Peyer's patch (tissue), 4 donors: ENCODE results near the gene LCN10. TPM values are rescaled to one million over a fixed set of nuclear protein-coding genes. Genes with fewer than 3 reads are reported as not detected.

ENCODE experiments used
- DNase-seq, 3 donors: peaks; one replicate each; pipeline ENCODE4 v3.0.0-alpha.2; 2017 to 2019
- H3K27ac ChIP-seq, 4 donors: fragments of 200-600 bp; sonication (generic); one replicate each; pipeline ENCODE4 v1.5.1; 2016 to 2019
- H3K27me3 ChIP-seq, 2 donors: fragments of 200-600 bp; sonication (generic); one replicate each; pipeline ENCODE4 v1.5.1; 2019
- H3K36me3 ChIP-seq, 3 donors: fragments of 200-600 bp; sonication (generic); one replicate each; pipeline ENCODE4 v1.5.1; 2016 to 2019
- H3K4me1 ChIP-seq, 4 donors: fragments of 200-600 bp; sonication (generic); one replicate each; pipeline ENCODE4 v1.5.1; 2016 to 2019
- H3K4me3 ChIP-seq, 4 donors: fragments of 200-600 bp; sonication (generic); 1 replicate in 3 of 4; 2 replicates in 1 of 4; pipeline ENCODE4 v1.5.1; 2016 to 2019; ENCODE audit warnings: mild to moderate bottlenecking in 1 of 4
- H3K9me3 ChIP-seq, 4 donors: fragments of 200-600 bp; sonication (generic); one replicate each; pipeline ENCODE4 v1.5.1; 2016 to 2019; ENCODE audit warnings: mild to moderate bottlenecking in 1 of 4
- POLR2A ChIP-seq, 2 donors: fragments of 450-650 bp; IDR thresholded peaks; one replicate each; pipeline ENCODE4 v1.5.1; 2017; ENCODE audit warnings: antibody characterized with exemption in 2 of 2, mild to moderate bottlenecking in 2 of 2, moderate library complexity in 2 of 2
- total RNA-seq, 4 donors: library from RNA; depleted of rRNA; stranded (reverse); fragments of >200 nt; gene quantifications; one replicate each; pipeline ENCODE4 v1.1.0, GENCODE V29; 2016
- TF ChIP-seq, protein P1 (sequence below), 6 experiments: fragments of 450-650 bp in 4 of 6; fragments of 200-600 bp in 2 of 6; sonication (generic) in 1 of 6; IDR thresholded peaks; one replicate each; pipeline ENCODE4 v1.5.1; 2017 to 2019; ENCODE audit warnings: antibody characterized with exemption in 6 of 6, mild to moderate bottlenecking in 3 of 6, moderate library complexity in 1 of 6

Gene LCN10
- total RNA-seq, 4 donors from 2014 or later, result 1.1 to 28.1 (median 4.4) TPM

DNA sequence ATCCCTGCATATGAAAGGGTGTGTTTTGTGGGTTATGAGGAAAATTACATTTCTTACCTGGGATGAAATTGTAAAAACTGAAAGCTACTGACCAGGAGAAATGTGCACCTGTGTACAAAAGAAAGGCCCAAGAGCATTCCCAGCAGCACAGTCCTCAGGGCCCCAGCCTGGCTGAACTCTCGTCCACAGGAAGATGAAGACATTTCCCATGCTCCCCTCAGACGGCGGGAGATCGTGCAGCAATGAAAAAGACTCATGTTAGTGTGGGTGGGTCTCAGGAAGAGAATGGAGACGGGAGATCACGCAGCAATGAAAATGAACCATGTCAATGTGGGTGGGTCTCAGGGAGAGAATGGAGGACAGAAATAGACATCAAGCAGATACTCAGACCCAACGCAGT, 34.2 kb upstream of the LCN10 start:
- DNase-seq, result no peak
- H3K4me1 ChIP-seq, result no peaks in the 10 kb centered on the region
- no peaks in the 10 kb centered on the region for H3K36me3 ChIP-seq
- no peaks in the 10 kb centered on the region for H3K27me3 ChIP-seq
- H3K27ac ChIP-seq, result peak overlapping the region in 2 of 4 donors; percentile 27 to 64
- TF ChIP-seq, protein P1, sequence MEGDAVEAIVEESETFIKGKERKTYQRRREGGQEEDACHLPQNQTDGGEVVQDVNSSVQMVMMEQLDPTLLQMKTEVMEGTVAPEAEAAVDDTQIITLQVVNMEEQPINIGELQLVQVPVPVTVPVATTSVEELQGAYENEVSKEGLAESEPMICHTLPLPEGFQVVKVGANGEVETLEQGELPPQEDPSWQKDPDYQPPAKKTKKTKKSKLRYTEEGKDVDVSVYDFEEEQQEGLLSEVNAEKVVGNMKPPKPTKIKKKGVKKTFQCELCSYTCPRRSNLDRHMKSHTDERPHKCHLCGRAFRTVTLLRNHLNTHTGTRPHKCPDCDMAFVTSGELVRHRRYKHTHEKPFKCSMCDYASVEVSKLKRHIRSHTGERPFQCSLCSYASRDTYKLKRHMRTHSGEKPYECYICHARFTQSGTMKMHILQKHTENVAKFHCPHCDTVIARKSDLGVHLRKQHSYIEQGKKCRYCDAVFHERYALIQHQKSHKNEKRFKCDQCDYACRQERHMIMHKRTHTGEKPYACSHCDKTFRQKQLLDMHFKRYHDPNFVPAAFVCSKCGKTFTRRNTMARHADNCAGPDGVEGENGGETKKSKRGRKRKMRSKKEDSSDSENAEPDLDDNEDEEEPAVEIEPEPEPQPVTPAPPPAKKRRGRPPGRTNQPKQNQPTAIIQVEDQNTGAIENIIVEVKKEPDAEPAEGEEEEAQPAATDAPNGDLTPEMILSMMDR (IDR thresholded peaks at IDR 0.05), result no peak
- no peak for TF ChIP-seq POLR2A (IDR thresholded peaks at IDR 0.05)
- H3K9me3 ChIP-seq, result no peaks in the 10 kb centered on the region
- no peak overlapping the region for H3K4me3 ChIP-seq

DNA sequence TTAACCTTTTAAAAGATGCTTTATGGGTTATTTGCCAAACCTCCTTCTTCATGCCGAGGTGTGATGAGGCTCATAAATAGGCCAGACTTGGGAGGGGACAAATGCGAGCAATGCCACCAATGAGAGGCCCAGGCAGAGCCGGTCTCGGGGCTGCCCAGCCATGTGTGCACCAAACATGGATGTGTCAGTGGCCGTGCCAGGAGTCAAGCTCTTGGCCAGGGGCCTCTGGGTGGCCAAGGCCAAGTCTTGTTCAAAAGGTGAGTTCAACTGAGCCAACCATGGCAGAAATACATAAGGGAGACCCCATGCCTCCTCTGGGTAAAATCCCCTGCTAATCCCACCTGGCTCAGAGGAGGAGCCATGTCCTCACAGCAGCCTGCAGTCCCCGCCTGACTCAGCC, 32.5 kb upstream of the LCN10 start:
- TF ChIP-seq, protein P1 (IDR thresholded peaks at IDR 0.05), result no peak
- no peak for TF ChIP-seq POLR2A (IDR thresholded peaks at IDR 0.05)
- H3K4me3 ChIP-seq, result no peak overlapping the region
- DNase-seq, result no peak
- no peaks in the 10 kb centered on the region for H3K27me3 ChIP-seq
- H3K9me3 ChIP-seq, result no peaks in the 10 kb centered on the region
- no peaks in the 10 kb centered on the region for H3K36me3 ChIP-seq
- no peaks in the 10 kb centered on the region for H3K4me1 ChIP-seq
- H3K27ac ChIP-seq, result no peak overlapping the region

DNA sequence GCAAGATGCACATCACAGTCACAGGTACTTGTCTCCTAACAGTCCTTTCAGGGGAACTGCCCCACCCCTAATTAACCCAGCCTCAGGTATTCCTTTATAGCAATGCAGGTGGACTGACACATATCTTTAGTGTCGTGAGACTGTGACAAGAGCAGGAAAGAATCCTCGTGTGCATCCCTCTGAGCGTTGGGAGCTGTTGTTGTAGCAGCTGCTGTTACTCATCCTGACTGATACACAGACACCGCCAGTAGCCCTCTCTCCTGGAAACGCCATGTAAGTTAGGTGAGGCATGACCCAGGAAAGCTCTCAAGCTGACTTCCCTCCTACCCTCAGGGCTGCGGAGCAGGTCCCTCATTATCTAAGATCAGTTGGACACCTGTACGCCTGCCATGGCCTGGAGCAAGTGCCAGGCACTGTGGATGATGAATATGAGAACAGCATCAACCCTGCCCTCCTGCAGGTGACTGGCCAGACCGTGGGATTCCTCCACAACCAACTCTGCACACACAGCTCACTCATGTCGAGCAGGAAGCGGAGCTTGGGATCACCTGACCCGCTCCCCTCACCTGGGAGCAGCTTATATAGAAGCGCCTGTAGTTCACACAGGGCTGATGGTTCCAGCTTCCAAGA, 31.8 kb upstream of the LCN10 start:
- H3K9me3 ChIP-seq, result no peaks in the 10 kb centered on the region
- no peak overlapping the region for H3K4me3 ChIP-seq
- H3K36me3 ChIP-seq, result no peaks in the 10 kb centered on the region
- no peaks in the 10 kb centered on the region for H3K4me1 ChIP-seq
- no peak for DNase-seq
- H3K27ac ChIP-seq, result no peak overlapping the region
- no peaks in the 10 kb centered on the region for H3K27me3 ChIP-seq
- no peak for TF ChIP-seq POLR2A (IDR thresholded peaks at IDR 0.05)

DNA sequence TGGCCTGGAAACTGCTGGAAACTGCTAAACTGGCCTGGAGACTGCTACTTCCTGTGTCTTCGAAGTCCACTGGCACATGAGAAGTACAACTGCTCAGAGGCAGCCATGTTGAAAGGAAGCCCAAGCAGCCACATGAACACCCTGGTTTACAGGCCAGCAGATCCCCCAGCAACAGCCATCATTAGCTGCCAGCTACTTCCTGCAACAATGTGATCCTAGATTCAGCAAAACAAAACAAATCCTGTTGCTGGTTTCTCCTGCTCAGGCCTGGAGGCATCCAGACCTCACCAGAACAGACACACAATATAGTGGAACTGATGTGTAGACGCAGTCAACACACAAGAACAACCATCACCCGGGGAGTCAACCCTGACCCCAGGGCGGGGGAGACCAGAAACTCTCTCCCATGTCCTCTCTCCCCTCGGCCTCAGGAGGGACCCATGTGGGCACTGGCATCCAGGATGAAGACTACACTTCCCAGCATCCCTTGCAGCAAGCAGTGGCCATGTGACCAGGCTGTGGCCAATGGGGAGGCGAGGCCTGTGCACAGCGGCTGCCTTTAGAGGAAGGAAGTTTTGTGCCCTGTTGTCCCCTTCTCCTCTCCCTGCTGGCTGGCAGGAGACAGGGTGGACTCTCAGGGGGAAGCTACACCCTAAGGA, 30.8 kb upstream of the LCN10 start:
- Histone ChIP-seq H3K36me3 (no peaks in the 10 kb centered on the region), H3K27ac (no peak overlapping the region), H3K9me3 (no peaks in the 10 kb centered on the region), H3K4me3 (no peak overlapping the region), H3K4me1 (no peaks in the 10 kb centered on the region), H3K27me3 (no peaks in the 10 kb centered on the region)
- peak in 1 of 3 donors; percentile 64 for DNase-seq
- TF ChIP-seq POLR2A (IDR thresholded peaks at IDR 0.05), result no peak
- TF ChIP-seq, protein P1 (IDR thresholded peaks at IDR 0.05), result no peak

DNA sequence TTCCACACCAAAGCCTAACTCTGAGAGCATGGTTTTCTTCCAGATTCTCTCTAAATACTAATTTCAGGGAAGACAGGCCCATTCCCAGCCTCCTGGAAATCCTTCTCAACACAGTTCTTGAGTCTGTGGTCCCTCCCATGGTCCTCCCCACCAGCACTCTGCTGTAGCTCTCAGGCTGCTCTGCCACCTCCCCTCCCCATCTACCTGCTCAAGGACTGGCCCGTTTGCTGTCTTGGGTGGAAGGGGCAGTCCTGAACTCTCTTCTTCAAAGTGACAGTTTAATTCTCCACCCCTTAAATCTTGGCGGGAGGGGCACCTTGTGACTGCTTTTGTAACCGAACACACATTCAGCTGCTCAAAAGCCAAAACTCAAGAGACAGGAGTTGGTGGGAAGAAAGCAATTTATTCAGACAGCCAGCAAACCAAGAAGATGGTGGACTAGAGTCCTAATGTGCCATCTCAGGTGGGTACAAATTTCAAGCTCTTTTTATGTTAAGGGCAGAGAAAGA, 29.2 kb upstream of the LCN10 start:
- Histone ChIP-seq H3K27me3 (no peaks in the 10 kb centered on the region), H3K9me3 (no peaks in the 10 kb centered on the region), H3K4me3 (no peak overlapping the region), H3K27ac (no peak overlapping the region), H3K4me1 (no peaks in the 10 kb centered on the region), H3K36me3 (no peaks in the 10 kb centered on the region)
- DNase-seq, result no peak
- TF ChIP-seq, protein P1 (IDR thresholded peaks at IDR 0.05), result no peak
- TF ChIP-seq POLR2A (IDR thresholded peaks at IDR 0.05), result no peak

DNA sequence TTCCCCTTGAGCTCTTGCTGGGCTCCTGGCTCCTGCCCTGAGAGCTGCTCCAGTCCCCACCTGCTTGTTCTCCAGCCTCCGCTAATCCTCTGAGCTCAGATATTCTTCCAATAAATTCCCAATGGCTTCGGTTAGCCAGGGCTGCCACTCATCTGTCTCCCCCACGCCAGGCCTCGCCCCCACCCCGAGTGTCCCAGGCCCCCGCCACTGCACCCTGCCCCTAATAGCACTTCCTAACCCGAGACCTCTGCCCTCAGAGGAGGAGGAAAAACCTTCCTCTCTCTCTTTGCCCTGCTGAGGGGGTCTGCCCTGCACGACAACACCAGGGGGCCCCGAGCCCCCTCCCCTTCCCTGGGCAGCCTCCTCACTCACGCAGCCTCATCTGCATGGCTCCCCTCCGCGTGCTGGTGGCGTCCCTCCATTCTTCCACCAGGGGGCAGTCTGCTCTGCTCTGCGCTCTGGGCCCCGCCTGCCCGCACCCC, 27.0 kb upstream of the LCN10 start:
- H3K4me1 ChIP-seq, result peaks cover 0 to 3% (median 0%) of the 10 kb centered on the region in 4 donors
- no peak for TF ChIP-seq POLR2A (IDR thresholded peaks at IDR 0.05)
- TF ChIP-seq, protein P1 (IDR thresholded peaks at IDR 0.05), result peak in 5 of 6 experiments; percentile 29 to 54 (median 47)
- H3K27me3 ChIP-seq, result no peaks in the 10 kb centered on the region
- peak in 2 of 3 donors; percentile 67 for DNase-seq
- no peak overlapping the region for H3K27ac ChIP-seq
- H3K4me3 ChIP-seq, result no peak overlapping the region
- no peaks in the 10 kb centered on the region for H3K9me3 ChIP-seq
- no peaks in the 10 kb centered on the region for H3K36me3 ChIP-seq
